Kidney (tissue), 14 donors: ENCODE results near the gene SNRPN. TPM values are rescaled to one million over a fixed set of nuclear protein-coding genes. Genes with fewer than 3 reads are reported as not detected.

ENCODE experiments used
- DNase-seq, 5 donors: peaks; one replicate each; pipeline ENCODE4 v3.0.0-alpha.2; 2013 to 2020
- FAIRE-seq: peaks from 2 replicates; lab custom pipeline; 2012; peaks lifted over from hg19 to GRCh38; lab: Jason Lieb, UNC
- H3K27ac ChIP-seq, 2 donors: one replicate each; pipeline ENCODE4 v1.7.0; 2013; ENCODE audit warnings: low read depth in 2 of 2, low read length in 2 of 2, inconsistent platforms in 1 of 2
- H3K27me3 ChIP-seq: one replicate; pipeline ENCODE4 v1.7.1; 2013; ENCODE audit warnings: low read length, inconsistent platforms; ENCODE audit not compliant: control insufficient read depth, insufficient read depth
- H3K36me3 ChIP-seq, 3 donors: one replicate each; pipeline versions ENCODE4 v1.7.0 to v1.7.1; 2013; ENCODE audit warnings: low read length in 3 of 3, control low read depth in 1 of 3, inconsistent platforms in 1 of 3; ENCODE audit not compliant: insufficient read depth in 3 of 3, control insufficient read depth in 2 of 3
- H3K4me1 ChIP-seq, 3 donors: one replicate each; pipeline versions ENCODE4 v1.7.0 to v1.7.1; 2013; ENCODE audit warnings: low read length in 3 of 3, inconsistent platforms in 1 of 3, low read depth in 1 of 3; ENCODE audit not compliant: control insufficient read depth in 2 of 3, insufficient read depth in 2 of 3
- H3K4me3 ChIP-seq, 3 donors: one replicate each; pipeline versions ENCODE4 v1.7.0 to v1.8.1; 2013; ENCODE audit warnings: low read length in 3 of 3, control low read depth in 1 of 3, inconsistent platforms in 1 of 3
- H3K9ac ChIP-seq, 3 donors: one replicate each; pipeline versions ENCODE4 v1.7.0 to v1.7.1; 2013; ENCODE audit warnings: low read length in 3 of 3, control low read depth in 1 of 3, inconsistent platforms in 1 of 3
- H3K9me3 ChIP-seq, 3 donors: one replicate each; pipeline versions ENCODE4 v1.7.0 to v1.7.1; 2013; ENCODE audit warnings: low read length in 3 of 3, control low read depth in 1 of 3, inconsistent platforms in 1 of 3; ENCODE audit not compliant: control insufficient read depth in 2 of 3, insufficient read depth in 1 of 3
- intact Hi-C: fragments of 100-400 bp; cut with DNase I; formaldehyde crosslinking; loops from one replicate; pipeline ENCODE4 v1.11.1; 2022
- polyA plus RNA-seq: library from polyadenylated mRNA; stranded (reverse); fragments of 350-450 nt; fragmentation: Illumina TruSeq; extraction: RNeasy Lipid Tissue Mini Kit (QIAGEN cat#74804); gene quantifications from one replicate; pipeline ENCODE4 v1.2.3, GENCODE V29; 2014; ENCODE audit warnings: low read depth, low replicate concordance; ENCODE audit not compliant: insufficient read depth
- total RNA-seq: library from RNA; stranded (reverse); fragmentation: NEBNext Ultra II Directional; extraction: Animal tissue kit (Norgen Biotek cat#: 25700); gene quantifications from one replicate; pipeline ENCODE4 v1.2.1, GENCODE V29; 2021
- TF ChIP-seq, protein P1 (sequence below): IDR thresholded peaks from 3 replicates; pipeline ENCODE4 v1.5.1; 2012; ENCODE audit warnings: mild to moderate bottlenecking, moderate library complexity, borderline replicate concordance; ENCODE audit not compliant: insufficient read depth; ENCODE audit errors: extremely low read depth
- donor health status: control.
- donor health status: control.
- donor health status: control.
- donor health status: control.
- donor health status: control.
- donor health status: DM: yes; HTN: yes; CAD: no.
- donor health status: Normal renal cell carcinoma (clear cell type).

Gene SNRPN
- total and polyA plus RNA-seq, 2 donors from 2014 or later, result 134 to 411 TPM

- FAIRE-seq, result no peak
Measured at GRCh38 chr15:24940236-24940635, 14.6 kb upstream of the SNRPN start.

DNA sequence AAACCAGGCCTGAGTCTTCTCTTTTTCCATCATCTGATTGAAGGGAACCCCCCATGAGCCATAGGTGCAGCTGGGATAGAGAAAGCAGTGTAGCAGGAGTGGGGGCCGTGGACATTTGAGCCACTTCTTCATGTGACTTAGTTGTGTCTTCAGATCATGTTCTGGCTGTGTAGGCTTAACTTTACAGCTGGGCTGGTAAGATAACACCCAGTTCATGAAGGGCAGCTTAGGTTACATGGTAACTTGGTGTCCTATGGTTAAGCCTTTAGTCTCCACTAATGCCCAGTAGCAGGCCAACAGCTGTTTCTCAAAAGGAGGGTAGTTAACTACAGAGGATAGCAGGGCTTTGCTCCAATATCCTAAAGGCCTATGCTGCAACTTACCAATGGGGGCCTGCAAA is 11.4 kb upstream of the SNRPN start:
- Histone ChIP-seq H3K9me3 (no peaks in the 10 kb centered on the region), H3K9ac (no peak overlapping the region), H3K36me3 (no peaks in the 10 kb centered on the region), H3K27ac (no peak overlapping the region), H3K27me3 (no peaks in the 10 kb centered on the region), H3K4me3 (no peak overlapping the region), H3K4me1 (no peaks in the 10 kb centered on the region)
- TF ChIP-seq, protein P1, sequence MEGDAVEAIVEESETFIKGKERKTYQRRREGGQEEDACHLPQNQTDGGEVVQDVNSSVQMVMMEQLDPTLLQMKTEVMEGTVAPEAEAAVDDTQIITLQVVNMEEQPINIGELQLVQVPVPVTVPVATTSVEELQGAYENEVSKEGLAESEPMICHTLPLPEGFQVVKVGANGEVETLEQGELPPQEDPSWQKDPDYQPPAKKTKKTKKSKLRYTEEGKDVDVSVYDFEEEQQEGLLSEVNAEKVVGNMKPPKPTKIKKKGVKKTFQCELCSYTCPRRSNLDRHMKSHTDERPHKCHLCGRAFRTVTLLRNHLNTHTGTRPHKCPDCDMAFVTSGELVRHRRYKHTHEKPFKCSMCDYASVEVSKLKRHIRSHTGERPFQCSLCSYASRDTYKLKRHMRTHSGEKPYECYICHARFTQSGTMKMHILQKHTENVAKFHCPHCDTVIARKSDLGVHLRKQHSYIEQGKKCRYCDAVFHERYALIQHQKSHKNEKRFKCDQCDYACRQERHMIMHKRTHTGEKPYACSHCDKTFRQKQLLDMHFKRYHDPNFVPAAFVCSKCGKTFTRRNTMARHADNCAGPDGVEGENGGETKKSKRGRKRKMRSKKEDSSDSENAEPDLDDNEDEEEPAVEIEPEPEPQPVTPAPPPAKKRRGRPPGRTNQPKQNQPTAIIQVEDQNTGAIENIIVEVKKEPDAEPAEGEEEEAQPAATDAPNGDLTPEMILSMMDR, result no peak
- FAIRE-seq (no peak), DNase-seq (no peak)
- intact Hi-C loops, result no loop called here

More at GRCh38 chr15:24940236-24940635, 14.6 kb upstream of the SNRPN start:
- no peak overlapping the region for H3K4me3 ChIP-seq
- H3K36me3 ChIP-seq, result no peaks in the 10 kb centered on the region
- H3K9me3 ChIP-seq, result no peaks in the 10 kb centered on the region
- no peaks in the 10 kb centered on the region for H3K27me3 ChIP-seq
- H3K9ac ChIP-seq, result no peak overlapping the region
- intact Hi-C loops, result no loop called here
- DNase-seq, result no peak
- TF ChIP-seq, protein P1, result no peak
- H3K27ac ChIP-seq, result no peak overlapping the region
- H3K4me1 ChIP-seq, result no peaks in the 10 kb centered on the region

DNA sequence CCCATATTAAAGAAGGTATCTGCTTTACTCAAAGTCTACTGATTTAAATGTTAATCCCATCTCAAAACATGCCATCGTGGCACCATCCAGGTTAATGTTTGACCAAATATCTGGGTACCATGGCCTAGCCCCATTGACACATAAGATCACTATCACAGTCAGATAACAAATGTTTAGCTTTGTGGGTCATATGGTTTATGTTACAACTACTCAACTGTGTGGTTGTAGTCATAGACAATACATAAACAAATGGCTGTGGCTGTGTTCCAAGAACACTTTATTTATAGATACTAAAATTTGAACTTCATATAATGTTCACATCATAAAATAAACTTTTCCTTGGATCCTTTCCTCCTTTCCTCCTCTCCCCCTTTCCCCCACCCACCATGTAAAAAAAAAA is 9.8 kb upstream of the SNRPN start:
- peak in 2 of 5 donors; percentile 34 to 52 for DNase-seq
- no peak overlapping the region for H3K27ac ChIP-seq
- H3K36me3 ChIP-seq, result no peaks in the 10 kb centered on the region
- no peaks in the 10 kb centered on the region for H3K4me1 ChIP-seq
- no peaks in the 10 kb centered on the region for H3K9me3 ChIP-seq
- intact Hi-C loops, result no loop called here
- no peaks in the 10 kb centered on the region for H3K27me3 ChIP-seq
- H3K4me3 ChIP-seq, result no peak overlapping the region
- no peak for FAIRE-seq
- no peak overlapping the region for H3K9ac ChIP-seq
- TF ChIP-seq, protein P1, result no peak

- Histone ChIP-seq H3K27me3 (no peaks in the 10 kb centered on the region), H3K9ac (no peak overlapping the region), H3K36me3 (no peaks in the 10 kb centered on the region), H3K27ac (no peak overlapping the region), H3K4me1 (no peaks in the 10 kb centered on the region), H3K9me3 (no peaks in the 10 kb centered on the region), H3K4me3 (no peak overlapping the region)
- intact Hi-C loops, result no loop called here
- DNase-seq (peak in 1 of 5 donors; percentile 11), FAIRE-seq (no peak)
- TF ChIP-seq, protein P1, result no peak
Measured at GRCh38 chr15:24945711-24946110, 9.1 kb upstream of the SNRPN start.
